ENCODE results near the gene NCF4. TPM values are rescaled to one million over a fixed set of nuclear protein-coding genes. Genes with fewer than 3 reads are reported as not detected.

Gene NCF4
- polyA plus RNA-seq, 3 donors = 206 to 249 (median 209) TPM

GRCh38 chr22:36862251-36863242 lies 1.7 kb downstream of the NCF4 start:
- peak overlapping the region; percentile 27 to 73 (median 53) for H3K4me3 ChIP-seq (replicated peaks in 1 of 3; ENCODE audit: low read depth in 2 of 3, low read length in 3 of 3)
- Mint-ChIP-seq H3K36me3 (peaks cover 39 to 41% of the 10 kb centered on the region in 2 donors), H3K4me1 (peaks cover 83% of the 10 kb centered on the region), H3K4me3 (peak overlapping the region; percentile 72 to 87), H3K27me3 (ENCODE audit: low read depth in 3 of 3) (peaks cover 0 to 4% (median 0%) of the 10 kb centered on the region in 3 donors), H3K9me3 (peaks cover 0 to 2% (median 0%) of the 10 kb centered on the region in 7 donors), H3K27ac (peak overlapping the region; percentile 85 to 95 (median 90))
- H3K79me2 ChIP-seq (ENCODE audit: insufficient read depth, low read length) = peaks cover 35% of the 10 kb centered on the region
- no peaks in the 10 kb centered on the region for H3K9me3 ChIP-seq (replicated peaks in 1 of 2; ENCODE audit: control insufficient read depth in 1 of 2, insufficient read depth in 1 of 2, low read length in 2 of 2)
- H3K4me1 ChIP-seq (ENCODE audit: control insufficient read depth in 1 of 2, insufficient read depth in 2 of 2, low read length in 2 of 2) = peaks cover 73 to 76% of the 10 kb centered on the region in 2 donors
- 67% methylated on average over 13 of the region's 26 CpGs for WGBS (ENCODE audit: insufficient coverage)
- intact Hi-C loops (cut with micrococcal nuclease) = loop anchor here in 1 of 2 donors (5.0 kb wide), 1 partner anchor 50 kb away; the partner anchor contains the start of gene CSF2RB
- H2AFZ ChIP-seq (ENCODE audit: insufficient read depth, low read depth, low read length, poor library complexity, severe bottlenecking) = peak overlapping the region; percentile 34
- H4K20me1 ChIP-seq (ENCODE audit: insufficient read depth, low read length) = peaks cover 50% of the 10 kb centered on the region
- H3K36me3 ChIP-seq (replicated peaks in 1 of 2; ENCODE audit: control insufficient read depth in 1 of 2, insufficient read depth in 2 of 2, low read length in 2 of 2) = peaks cover 28 to 36% of the 10 kb centered on the region in 2 donors
- peak overlapping the region; percentile 73 for H3K4me2 ChIP-seq (replicated peaks; ENCODE audit: extremely low read depth, low read length, poor library complexity, severe bottlenecking)
- H3K27me3 ChIP-seq (ENCODE audit: control insufficient read depth in 2 of 2, insufficient read depth in 2 of 2, low read length in 2 of 2) = no peaks in the 10 kb centered on the region
- peak overlapping the region; percentile 86 for H3K9ac ChIP-seq (ENCODE audit: insufficient read depth, low read length, poor library complexity, severe bottlenecking)
- no peak for TF ChIP-seq CTCF (IDR thresholded peaks at IDR 0.05)
- peak; percentile 85 to 89 (median 87) for DNase-seq
- H3K27ac ChIP-seq (ENCODE audit: low read depth in 1 of 2, low read length in 2 of 2) = peak overlapping the region; percentile 90 to 93

- H3K9me3 Mint-ChIP-seq = peaks cover 0 to 2% (median 0%) of the 10 kb centered on the region in 7 donors
- intact Hi-C loops (cut with micrococcal nuclease) = loop anchor here in 1 of 2 donors (5.0 kb wide), 1 partner anchor 49 kb away; the partner anchor contains the start of gene CSF2RB
- Histone ChIP-seq H2AFZ (ENCODE audit: insufficient read depth, low read depth, low read length, poor library complexity, severe bottlenecking) (no peak overlapping the region), H3K4me1 (ENCODE audit: control insufficient read depth in 1 of 2, insufficient read depth in 2 of 2, low read length in 2 of 2) (peaks cover 69 to 71% of the 10 kb centered on the region in 2 donors), H3K4me2 (replicated peaks; ENCODE audit: extremely low read depth, low read length, poor library complexity, severe bottlenecking) (peak overlapping the region; percentile 73), H3K36me3 (replicated peaks in 1 of 2; ENCODE audit: control insufficient read depth in 1 of 2, insufficient read depth in 2 of 2, low read length in 2 of 2) (peaks cover 35 to 43% of the 10 kb centered on the region in 2 donors), H3K4me3 (replicated peaks in 1 of 3; ENCODE audit: low read depth in 2 of 3, low read length in 3 of 3) (peak overlapping the region in 1 of 3 experiments; percentile 73), H3K9me3 (replicated peaks in 1 of 2; ENCODE audit: control insufficient read depth in 1 of 2, insufficient read depth in 1 of 2, low read length in 2 of 2) (no peaks in the 10 kb centered on the region), H3K27me3 (ENCODE audit: control insufficient read depth in 2 of 2, insufficient read depth in 2 of 2, low read length in 2 of 2) (no peaks in the 10 kb centered on the region), H3K79me2 (ENCODE audit: insufficient read depth, low read length) (peaks cover 35% of the 10 kb centered on the region), H4K20me1 (ENCODE audit: insufficient read depth, low read length) (peaks cover 52% of the 10 kb centered on the region), H3K27ac (ENCODE audit: low read depth in 1 of 2, low read length in 2 of 2) (peak overlapping the region; percentile 90 to 93), H3K9ac (ENCODE audit: insufficient read depth, low read length, poor library complexity, severe bottlenecking) (no peak overlapping the region)
- H3K27me3 Mint-ChIP-seq (ENCODE audit: low read depth in 3 of 3) = peaks cover 0 to 4% (median 0%) of the 10 kb centered on the region in 3 donors
- DNase-seq = no peak
- peak overlapping the region in 6 of 7 donors; percentile 11 to 95 (median 78) for H3K27ac Mint-ChIP-seq
- H3K4me1 Mint-ChIP-seq = peaks cover 78% of the 10 kb centered on the region
- no peak for TF ChIP-seq CTCF (IDR thresholded peaks at IDR 0.05)
- peak overlapping the region in 1 of 2 donors; percentile 51 for H3K4me3 Mint-ChIP-seq
- 94% methylated on average over 6 of the region's 11 CpGs for WGBS (ENCODE audit: insufficient coverage)
- H3K36me3 Mint-ChIP-seq = peaks cover 46 to 49% of the 10 kb centered on the region in 2 donors
Measured at GRCh38 chr22:36863281-36863680, 2.5 kb downstream of the NCF4 start.

All from CD14-positive monocyte (primary cell).